ENCODE data around the gene SDHAF1.

- TF ChIP-seq CTCF (IDR thresholded peaks at IDR 0.05; ENCODE audit: insufficient read depth, low read length) (no peak), SPI1 (IDR thresholded peaks at IDR 0.05; ENCODE audit: borderline replicate concordance, low read depth) (no peak), POLR2AphosphoS5 (IDR thresholded peaks at IDR 0.05; ENCODE audit: low read depth) (no peak), GABPA (IDR thresholded peaks at IDR 0.05; ENCODE audit: low read depth) (no peak)
These were observed 46.8 kb downstream of the SDHAF1 start for GRCh38 chr19:36041831-36042230.

Measured in HL-60 (cell line).